Measurements from ENCODE around the gene BHMT. TPM values are rescaled to one million over a fixed set of nuclear protein-coding genes. Genes with fewer than 3 reads are reported as not detected.

BHMT gene, protein sequence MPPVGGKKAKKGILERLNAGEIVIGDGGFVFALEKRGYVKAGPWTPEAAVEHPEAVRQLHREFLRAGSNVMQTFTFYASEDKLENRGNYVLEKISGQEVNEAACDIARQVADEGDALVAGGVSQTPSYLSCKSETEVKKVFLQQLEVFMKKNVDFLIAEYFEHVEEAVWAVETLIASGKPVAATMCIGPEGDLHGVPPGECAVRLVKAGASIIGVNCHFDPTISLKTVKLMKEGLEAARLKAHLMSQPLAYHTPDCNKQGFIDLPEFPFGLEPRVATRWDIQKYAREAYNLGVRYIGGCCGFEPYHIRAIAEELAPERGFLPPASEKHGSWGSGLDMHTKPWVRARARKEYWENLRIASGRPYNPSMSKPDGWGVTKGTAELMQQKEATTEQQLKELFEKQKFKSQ
- total RNA-seq (not detected), polyA plus RNA-seq (under 1 TPM; 0.03 to 0.15 TPM)
- long read RNA-seq, donor 1: 0 reads
- long read RNA-seq, donor 2: 0 reads
- long read RNA-seq, donor 3: 0 reads

DNA sequence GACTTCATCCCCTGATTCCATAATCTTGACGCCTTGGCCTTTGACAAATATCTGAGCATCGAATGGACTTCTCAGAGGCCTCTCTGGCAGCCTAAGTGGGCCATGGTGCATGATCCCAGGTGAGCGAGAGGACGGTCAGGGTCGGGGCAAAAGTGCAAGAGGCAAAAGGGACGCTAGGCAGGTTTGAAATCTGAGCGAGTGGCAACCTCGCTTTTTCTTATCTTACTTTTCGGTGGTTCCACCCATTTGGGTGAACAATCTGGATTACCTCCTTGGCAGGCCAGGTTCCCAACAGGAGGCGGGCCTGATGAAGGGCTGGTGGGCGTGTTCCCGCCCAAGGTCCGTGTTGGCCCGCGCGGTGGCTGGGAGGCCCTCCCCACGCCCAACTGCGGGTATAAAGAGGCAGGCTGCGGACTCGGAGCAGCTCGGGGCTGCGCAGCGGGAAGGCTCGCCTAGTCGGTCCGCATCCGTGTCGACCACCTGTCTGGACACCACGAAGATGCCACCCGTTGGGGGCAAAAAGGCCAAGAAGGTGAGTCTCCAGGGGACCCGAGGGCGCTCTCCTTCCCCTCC is at the start of gene BHMT:
Gene BHMT, plus strand, starts transcription at position 423 of the 573 bp plus-strand sequence. Its CDS starts 77 bp downstream, at position 500.
- H3K27ac ChIP-seq: no peak within 1 kb of the TSS
- intact Hi-C loops (cut with DNase I): loop anchor here in 2 of 10 donors (5.0 kb wide), 1 partner anchor 84 kb away; no protein-coding TSS in a partner anchor
- H3K36me3 ChIP-seq: no peaks in the 10 kb centered on the region
- H3K9me3 ChIP-seq: no peaks in the 10 kb centered on the region
- TF ChIP-seq, protein P1, sequence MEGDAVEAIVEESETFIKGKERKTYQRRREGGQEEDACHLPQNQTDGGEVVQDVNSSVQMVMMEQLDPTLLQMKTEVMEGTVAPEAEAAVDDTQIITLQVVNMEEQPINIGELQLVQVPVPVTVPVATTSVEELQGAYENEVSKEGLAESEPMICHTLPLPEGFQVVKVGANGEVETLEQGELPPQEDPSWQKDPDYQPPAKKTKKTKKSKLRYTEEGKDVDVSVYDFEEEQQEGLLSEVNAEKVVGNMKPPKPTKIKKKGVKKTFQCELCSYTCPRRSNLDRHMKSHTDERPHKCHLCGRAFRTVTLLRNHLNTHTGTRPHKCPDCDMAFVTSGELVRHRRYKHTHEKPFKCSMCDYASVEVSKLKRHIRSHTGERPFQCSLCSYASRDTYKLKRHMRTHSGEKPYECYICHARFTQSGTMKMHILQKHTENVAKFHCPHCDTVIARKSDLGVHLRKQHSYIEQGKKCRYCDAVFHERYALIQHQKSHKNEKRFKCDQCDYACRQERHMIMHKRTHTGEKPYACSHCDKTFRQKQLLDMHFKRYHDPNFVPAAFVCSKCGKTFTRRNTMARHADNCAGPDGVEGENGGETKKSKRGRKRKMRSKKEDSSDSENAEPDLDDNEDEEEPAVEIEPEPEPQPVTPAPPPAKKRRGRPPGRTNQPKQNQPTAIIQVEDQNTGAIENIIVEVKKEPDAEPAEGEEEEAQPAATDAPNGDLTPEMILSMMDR (IDR thresholded peaks at IDR 0.05): no peak
- ATAC-seq: no peak
- 17 to 19% methylated on average over 32 of the region's 32 CpGs for WGBS, 2 donors
- DNase-seq: no peak
- peak within 1 kb of the TSS in 2 of 10 donors; percentile 11 to 14 for H3K4me3 ChIP-seq
- peaks cover 0 to 26% (median 9%) of the 10 kb centered on the region in 9 donors for H3K4me1 ChIP-seq
- peaks cover 11 to 78% (median 56%) of the 10 kb centered on the region in 7 donors for H3K27me3 ChIP-seq

- no peak for ATAC-seq
- no peak for DNase-seq
- TF ChIP-seq, protein P1 (IDR thresholded peaks at IDR 0.05): no peak
- 88 to 89% methylated on average over 3 of the region's 3 CpGs for WGBS, 2 donors
- Histone ChIP-seq H3K4me1 (no peaks in the 10 kb centered on the region), H3K27me3 (no peaks in the 10 kb centered on the region), H3K4me3 (no peak overlapping the region), H3K36me3 (no peaks in the 10 kb centered on the region), H3K9me3 (no peaks in the 10 kb centered on the region), H3K27ac (no peak overlapping the region)
- intact Hi-C loops (cut with DNase I): no loop called here
Observed at GRCh38 chr5:79062436-79062835, 49.2 kb upstream of the BHMT start.

DNA sequence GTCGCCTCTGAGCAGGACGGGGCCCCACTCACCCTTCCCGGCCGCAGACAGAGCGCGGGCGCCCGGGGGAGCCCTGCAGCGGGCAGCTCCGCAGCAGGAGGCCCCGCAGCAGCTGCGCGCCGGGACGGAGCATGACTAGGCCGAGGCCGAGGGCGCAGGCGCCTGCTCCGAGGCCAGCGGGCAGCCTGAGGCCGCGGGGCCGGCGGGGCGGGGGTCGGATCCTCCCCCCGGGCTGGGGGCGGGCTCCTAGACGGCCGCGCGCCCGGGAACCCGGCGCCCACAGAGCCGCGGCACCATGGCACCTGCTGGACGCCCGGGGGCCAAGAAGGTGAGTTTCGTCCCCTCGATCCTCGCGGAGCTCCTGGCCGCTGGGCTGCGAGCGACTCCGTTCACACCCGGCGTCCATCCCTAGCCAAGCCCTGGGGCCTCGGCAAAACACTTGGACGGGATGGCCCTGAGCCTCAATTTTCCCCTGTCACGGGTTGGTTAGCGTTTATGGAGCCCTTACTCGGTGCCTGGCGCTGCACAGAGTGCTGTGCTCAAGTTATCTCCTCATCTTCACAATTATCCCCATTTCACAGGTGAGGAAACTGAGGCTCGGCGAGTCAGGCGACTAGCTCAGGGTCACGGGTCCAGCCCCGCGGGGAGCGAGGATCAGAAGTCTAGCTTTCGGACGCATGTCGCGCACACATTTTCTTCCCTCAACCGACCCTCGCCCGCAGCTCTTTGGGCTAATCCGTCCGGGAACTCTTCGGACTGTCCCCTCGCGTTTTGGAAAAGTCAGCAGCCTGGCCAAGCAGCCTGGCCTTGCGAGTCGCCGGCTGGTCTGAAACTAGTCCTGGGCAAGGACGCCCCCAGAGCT is 41.9 kb upstream of the BHMT start, which contains the start of the genes BHMT2 and DMGDH:
Gene BHMT2, plus strand, starts transcription at position 280 of the 862 bp plus-strand sequence. Its CDS starts 16 bp downstream, at position 296.
Gene DMGDH, minus strand, starts transcription at position 187 of the 862 bp plus-strand sequence. Its CDS starts 54 bp downstream, at position 133.
- intact Hi-C loops (cut with DNase I): no loop called here
- TF ChIP-seq, protein P1 (IDR thresholded peaks at IDR 0.05): no peak
- peak within 1 kb of the TSS; percentile 10 to 56 (median 46) for H3K4me3 ChIP-seq
- H3K9me3 ChIP-seq: peaks cover 0 to 17% (median 0%) of the 10 kb centered on the region in 11 donors
- H3K27me3 ChIP-seq: peaks cover 0 to 25% (median 13%) of the 10 kb centered on the region in 7 donors
- peak; percentile 8 to 48 for DNase-seq
- peak within 1 kb of the TSS in 7 of 10 donors; percentile 11 to 58 (median 19) for H3K27ac ChIP-seq
- WGBS, 2 donors: 16 to 20% methylated on average over 73 to 79 of the region's 79 CpGs
- H3K36me3 ChIP-seq: no peaks in the 10 kb centered on the region
- peak; percentile 60 to 95 (median 82) for ATAC-seq
- H3K4me1 ChIP-seq: peaks cover 0 to 11% (median 0%) of the 10 kb centered on the region in 9 donors
